Stimulated activated CD4-positive, alpha-beta T cell treated with anti-CD3 and anti-CD28 coated beads, Interleukin-4, amount 100 ng/mL, for 4 hours (primary cell): ENCODE data around the gene ZNF628.
"Not testable (repeated sequence)": the region's sequence is repeated elsewhere in the genome, so short reads cannot be mapped to it uniquely, and the experiment has no call there.

ENCODE experiments used
- DNase-seq, 2 experiments: peaks; one replicate each; pipeline ENCODE4 v3.0.0-alpha.2; 2020

The ZNF628 gene

DNA sequence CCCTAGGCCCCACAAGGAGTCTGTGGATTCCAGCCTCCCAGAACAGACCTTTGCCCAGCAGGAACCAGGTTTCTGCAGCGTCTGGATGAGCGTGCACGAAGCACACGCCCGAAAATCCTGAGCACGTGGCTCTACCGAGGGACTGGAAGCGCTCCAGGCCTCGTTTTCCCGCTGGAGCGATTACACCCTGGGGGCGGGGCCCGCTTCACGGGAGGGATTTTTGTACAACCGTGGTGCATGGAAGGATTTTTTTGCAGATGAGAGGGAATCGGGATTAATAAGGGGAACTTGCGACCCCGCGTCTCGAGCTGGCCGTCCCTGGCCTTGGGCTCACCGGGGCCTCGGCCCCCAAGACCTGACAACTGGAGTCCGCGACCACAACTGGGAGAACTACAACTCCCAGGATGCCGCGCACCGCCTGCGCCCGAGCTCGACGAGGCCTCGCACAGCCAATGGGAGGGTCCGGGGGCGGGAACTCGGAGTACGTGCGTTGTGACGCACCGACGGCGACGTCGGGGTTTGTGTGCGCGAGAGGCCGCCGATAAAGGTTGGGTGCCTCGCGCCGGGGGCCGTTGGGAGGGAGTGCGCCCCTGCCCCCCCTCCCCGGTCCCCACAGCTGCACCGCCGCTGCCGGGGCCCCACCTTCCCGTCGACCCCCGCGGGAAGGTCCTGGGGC, at the start of gene ZNF628:
Gene ZNF628, plus strand, starts transcription at position 518 of the 676 bp plus-strand sequence. CDS start 3,294 bp downstream, outside the sequence.
- peak; percentile 96 to 98 for DNase-seq

DNA sequence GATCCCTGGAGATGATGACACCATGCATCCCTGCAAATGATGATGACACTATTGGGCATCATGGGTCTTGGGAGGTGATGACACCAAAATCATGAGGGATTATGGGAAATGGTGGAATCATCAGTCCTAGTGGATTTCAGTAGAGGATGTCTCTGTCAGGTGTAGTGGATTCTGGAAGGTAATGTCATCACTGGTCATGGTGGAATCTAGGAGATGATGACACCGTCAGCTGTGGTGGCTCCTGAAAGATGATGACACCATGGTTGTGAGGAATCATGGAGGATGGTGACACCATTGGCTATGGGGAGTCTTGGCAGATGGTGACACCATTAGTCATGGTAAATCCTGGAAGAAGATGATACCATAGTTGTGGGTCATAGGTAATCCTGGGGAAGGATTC, 45.2 kb upstream of the ZNF628 start:
- no peak for DNase-seq

DNA sequence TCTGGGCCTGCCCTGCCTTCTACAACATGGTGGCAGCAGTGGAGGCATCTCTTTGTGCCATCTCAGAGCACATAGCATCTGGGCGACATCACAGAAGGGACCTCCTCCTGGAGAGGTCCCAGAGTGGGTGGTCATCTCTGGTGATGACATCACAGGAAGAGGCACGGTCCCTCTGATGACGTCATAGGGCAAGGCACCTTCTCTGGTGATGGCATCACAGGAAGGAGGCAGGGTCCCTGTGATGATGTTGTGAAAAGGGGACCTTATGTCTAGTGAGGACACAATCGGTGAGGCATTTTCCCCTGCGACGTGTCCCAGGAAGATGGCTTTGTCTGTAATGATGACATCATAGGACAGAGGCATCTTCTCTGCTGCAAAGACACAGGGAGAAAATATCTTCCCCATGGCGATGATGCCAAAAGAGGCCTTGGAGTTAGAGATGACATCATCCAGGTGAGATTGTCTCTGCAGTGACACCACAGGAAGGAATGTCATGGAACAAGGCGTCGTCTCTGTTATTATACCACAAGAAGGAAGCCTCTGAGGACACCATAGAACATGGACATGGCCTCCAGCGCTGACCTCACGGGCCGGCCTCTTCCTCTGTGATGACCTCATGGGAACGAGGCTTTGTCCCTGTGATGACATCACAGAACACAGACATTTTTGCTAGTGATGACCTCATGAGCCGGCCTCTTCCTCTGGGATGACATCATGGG, 44.0 kb upstream of the ZNF628 start:
- no peak for DNase-seq

DNA sequence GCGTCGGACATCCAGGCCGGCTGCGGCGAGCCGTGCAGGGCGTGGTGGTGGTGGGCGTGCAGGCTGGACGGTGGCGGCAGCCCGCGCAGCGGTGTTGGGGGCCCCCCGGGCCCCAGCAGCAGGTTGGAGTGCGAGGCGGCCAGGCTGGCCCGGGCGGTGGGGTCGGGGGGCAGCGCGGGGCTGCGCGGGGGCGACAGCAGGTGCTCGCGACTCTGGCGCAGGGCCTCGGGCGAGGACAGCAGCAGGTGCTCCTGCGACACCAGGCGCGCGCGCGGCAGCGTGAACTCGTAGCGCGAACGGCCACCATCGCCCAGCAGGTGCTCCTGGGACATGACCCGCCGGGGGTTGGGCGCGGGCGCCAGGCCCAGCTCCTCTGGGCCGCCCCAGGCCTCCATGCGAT, 43.1 kb upstream of the ZNF628 start:
- DNase-seq = no peak

DNA sequence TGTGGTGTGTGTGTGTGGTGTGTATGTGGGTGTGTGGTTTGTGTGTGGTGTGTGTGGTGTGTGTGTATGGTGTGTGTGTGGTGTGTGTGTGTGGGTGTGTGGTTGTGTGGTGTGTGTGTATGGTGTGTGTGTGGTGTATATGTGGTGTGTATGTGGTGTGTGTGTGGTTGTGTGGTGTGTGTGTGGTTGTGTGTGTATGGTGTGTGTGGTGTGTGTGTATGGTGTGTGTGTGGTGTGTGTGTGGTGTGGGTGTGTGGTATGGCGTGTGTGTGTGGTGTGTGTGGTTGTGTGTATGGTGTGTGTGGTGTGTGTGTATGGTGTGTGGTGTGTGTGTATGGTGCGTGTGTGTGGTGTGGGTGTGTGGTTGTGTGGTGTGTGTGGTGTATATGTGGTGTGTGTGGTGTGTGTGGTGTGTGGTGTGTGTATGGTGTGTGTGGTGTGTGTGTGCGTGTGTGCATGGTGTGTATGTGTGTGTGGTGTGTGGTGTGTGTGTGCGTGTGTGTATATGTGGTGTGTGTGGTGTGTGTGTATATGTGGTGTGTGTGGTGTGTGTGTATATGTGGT, 42.0 kb upstream of the ZNF628 start:
- DNase-seq = no peak

DNA sequence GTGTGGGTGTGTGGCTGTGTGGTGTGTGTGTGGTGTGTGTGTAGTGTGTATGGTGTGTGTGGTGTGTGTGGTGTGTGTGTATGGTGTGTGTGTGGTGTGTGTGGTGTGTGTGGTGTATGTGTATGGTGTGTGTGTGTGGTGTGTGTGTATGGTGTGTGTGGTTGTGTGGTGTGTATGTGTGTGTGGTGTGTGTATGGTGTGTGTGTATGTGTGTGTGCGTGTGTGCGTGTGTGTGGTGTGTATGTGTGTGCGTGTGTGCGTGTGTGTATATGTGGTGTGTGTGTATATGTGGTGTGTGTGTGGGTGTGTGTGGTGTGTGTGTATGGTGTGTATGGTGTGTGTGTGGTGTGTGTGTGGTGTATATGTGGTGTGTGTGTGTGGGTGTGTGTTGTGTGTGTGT, 41.4 kb upstream of the ZNF628 start:
- DNase-seq = no peak

DNA sequence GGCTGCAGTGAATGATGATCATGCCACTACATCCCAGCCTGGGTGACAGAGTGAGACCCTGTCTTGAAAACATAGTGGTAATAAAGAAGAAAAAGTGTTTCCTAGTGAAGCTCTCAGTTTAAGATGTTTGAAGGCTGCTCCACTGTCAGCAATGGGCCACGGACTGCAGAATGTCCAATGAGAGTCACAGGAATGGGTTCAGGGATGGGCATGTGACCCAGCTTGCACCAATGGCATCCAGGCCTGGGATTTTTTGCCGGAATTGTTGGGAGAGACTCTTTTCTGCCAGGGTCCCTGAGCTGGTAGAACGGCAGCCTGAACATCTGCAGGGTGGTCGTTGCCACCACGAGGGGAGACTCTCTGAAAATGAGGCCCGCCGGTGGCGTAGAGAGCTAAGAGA, 39.6 kb upstream of the ZNF628 start:
- no peak for DNase-seq

DNA sequence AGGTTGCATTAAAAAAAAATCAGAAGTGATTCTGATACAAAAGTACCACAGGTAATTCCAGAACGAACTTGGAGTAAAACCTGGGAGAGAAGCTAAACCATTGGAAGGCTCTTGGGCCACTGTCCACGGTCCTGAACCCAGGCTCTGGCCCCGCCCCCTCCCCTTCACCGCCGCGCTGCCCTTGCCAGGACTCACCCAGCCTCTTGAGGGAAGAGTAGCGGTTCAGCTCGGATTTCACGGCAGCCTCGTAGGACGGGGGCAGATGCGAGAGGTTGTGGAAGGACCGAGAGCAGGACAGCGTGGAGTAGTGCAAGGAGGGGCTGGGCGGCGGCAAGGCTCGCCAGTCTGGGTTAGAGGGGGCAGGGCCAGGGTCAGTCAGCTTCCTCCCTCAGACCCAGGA, 39.0 kb upstream of the ZNF628 start:
- no peak for DNase-seq

DNA sequence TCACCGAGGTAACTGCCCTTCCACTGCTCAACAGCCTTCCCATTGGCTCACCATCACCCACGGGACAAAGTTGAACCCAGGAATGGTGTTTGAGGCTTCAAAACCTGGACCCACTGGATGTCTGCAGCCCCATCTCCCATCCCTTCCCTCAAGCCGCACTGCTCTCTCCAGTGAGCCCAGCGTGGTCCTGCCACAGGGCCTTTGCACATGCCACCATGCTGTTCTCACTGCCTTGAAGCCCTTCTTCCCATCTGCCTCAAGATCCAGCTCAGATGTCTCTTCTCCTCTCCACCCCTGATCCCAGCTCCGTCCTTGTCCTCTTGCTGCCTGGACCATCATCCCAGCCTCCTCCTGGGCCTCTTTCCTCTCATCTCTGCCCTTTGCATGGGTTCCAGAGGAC, 37.4 kb upstream of the ZNF628 start:
- no peak for DNase-seq

DNA sequence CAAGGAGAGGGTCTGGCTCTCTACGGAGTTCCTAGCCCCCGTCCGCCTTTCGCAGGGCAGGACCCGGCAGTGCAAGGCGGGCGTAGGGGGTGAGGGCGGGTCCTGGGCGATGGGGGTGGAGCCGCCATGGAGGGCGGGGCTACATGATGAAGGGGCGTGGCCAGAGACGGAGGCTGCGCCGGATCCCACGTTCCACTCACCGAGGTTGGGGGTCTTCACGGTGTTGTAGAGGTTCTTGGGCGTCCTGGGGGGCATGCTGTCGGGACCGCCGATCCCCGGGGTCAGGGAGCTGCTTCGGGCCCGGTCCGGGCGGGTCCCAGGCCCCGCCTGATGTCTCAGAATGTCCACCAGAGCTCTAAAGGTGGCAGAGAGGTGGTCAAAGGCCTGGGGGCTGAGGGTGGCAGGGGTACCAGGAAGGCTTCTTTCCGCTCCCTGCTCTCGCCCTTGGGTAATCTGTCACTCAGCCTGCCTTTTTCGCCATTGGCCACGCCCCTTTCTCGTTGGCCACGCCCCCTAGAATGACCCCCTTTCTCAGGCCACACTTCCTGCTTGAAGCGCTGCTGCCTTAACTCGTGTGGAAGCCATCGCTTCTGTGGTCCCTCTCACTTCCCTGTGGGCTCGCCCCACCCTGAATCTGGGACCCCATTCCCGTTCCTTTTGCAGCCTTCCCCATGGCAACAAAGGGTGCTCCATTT, 35.9 kb upstream of the ZNF628 start:
- DNase-seq = no peak

DNA sequence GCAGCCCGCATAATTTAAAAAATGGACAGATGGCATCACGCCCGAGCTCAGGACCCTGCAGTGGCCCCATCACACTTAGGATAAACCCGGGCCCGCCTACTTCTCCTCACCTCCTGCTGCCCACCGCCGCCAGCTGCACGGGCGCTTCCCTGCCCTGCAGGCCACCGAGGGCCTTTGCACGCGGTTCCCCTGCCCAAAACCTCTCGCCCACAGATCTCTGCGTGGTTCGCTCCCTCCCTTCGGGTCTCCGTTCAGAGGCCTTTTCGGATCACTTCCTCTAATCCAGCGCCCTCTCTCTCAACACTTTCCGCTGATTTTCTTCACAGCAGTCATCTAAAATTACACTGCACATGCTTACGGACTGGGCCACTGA, 35.1 kb upstream of the ZNF628 start:
- DNase-seq = no peak

DNA sequence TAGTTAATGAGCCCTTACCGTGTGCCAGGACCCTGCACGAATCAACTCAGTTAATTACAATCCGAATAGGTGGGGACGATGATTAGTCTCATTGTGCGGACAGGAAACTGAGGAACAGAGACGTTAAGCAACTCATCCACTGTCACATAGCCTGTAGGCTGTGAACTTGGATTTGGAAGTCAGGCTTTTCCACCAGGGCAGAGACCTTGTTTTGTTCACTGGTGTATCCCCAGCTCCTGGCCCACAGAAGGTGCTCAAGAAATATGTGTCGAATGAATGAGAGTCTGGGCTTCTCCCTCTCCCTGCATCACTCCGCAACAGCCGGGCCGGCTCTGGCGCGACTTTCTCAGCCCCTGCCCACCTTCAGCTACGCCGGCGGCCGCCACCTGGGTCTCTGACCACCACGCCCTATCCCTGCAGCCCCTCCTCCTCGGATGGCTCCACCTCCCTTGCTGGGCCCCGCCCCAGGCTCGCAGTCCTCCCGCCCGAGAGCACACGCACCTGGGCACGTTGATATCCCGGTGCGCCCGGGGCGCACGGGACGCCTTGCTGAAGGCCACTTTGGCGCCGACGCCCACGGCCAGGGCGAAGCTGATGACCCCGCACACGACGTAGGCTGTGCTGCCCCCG, 34.6 kb upstream of the ZNF628 start:
- no peak for DNase-seq

DNA sequence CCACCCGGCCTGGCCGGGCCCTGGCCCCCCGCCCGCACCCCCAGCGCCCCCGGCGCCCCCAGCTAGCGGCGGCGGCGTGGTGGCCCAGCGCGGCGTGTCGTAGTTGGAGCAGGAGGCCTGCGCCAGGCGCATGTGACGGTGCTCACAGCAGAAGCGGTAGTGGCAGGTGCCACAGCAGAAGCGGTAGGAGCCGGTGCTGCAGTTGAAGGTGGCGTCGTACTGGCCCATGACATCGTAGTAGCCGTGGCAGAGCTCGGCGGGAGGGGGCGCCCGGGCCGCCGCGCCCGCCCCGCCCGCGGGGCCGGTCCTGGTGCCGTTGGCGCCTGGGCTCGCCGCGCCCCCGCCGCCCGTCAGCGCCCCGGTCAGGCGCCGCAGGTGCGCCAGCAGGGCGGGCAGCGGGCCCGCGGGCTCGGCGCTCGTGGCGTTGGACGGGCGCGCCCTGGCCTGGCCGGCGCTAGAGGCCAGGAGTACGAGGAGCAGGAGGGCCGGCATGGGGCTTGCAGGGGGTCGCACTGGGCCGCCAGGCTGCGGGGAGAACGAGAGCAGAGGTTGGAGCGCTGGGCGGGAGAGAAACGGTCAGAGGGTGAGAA, 34.0 kb upstream of the ZNF628 start:
- no peak for DNase-seq

DNA sequence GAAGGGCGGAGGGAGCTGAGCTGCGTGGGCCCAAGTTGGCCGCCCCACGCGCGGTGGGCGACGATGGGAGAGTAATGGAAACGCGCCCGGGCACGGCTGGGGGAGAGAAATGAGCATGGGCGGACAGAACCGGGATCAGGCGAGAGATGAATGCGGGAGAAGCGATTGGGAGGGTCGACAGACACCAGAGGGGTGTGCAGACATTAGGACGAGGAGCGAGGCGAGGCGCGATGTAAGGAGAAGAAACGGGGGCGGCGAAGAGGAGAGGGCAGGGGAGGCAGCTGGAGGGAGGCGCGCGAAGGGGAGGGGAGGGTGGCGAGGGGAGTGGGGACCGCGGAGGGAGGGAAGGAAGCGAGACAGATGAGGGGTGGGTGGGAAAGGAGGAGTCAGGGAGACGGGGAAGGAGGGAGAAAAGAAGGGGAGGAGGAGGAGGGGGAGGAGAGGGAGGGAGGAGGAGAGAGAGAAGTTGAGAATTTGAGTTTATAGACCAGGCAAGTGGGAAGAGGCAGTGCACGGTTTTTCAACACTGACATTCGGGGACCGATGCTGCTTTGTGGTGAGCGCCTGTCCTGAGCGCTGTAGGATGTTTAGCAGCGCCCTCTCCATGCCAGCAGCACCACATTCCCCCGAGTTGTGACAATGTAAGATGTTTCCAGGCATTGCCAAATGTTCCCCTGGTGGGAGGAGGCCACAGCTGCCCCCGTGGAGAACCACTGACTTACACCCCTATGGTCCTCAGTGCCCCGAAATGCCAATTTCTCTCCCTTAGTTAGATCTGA, 33.2 kb upstream of the ZNF628 start, which contains the start of gene SHISA7:
Gene SHISA7, minus strand, starts transcription at position 256 of the 779 bp plus-strand sequence. CDS start 437 bp downstream, outside the sequence.
- DNase-seq = no peak

DNA sequence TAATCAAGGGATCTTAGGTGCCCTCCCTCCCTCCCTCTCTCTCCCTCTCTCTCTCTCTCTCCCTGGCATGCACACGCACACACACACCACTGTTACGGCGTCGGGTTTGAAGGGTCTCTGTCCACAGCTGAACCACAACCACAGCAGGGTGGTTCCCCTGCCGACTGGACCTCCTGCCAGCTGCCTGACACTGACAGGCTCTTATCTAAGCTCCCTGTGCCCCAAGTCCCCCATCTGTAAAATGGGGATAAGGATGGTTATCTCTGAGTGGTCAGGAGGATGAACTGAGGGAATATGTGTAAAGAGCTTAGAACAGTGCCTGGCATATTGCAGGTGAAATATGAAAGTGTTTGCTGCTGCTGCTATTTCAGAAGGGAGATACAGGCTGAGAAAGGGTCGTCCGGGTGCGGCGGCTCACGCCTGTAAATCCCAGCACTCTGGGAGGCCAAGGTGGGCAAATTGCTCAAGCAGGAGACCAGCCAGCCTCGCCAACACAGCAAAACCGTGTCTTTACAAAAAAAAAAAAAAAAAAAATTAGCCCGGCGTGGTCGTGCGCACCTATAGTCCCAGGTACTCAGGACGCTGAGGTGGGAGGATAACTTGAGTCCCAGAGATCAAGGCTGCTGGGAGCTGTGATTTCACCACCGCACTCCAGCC, 32.5 kb upstream of the ZNF628 start:
- DNase-seq = no peak

DNA sequence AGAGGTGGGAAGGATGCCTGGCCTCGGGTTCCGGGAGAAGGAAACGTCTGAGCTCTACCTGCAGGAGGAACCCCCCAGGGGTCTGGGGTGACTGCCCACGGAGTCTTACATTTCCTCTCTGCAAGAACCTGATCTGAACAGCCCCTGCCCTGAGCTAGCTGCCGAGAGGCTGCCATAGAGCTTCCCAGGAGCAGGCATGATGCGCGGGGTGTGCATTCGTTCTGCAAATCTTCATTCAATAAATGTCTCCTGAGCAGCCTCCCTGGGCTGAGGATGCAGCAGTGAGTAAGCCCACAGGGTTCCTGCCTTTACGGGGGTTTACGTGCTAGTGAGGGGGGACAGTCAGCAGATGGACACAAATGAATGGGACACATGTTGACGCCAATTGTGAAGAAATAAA, 31.8 kb upstream of the ZNF628 start:
- no peak for DNase-seq

DNA sequence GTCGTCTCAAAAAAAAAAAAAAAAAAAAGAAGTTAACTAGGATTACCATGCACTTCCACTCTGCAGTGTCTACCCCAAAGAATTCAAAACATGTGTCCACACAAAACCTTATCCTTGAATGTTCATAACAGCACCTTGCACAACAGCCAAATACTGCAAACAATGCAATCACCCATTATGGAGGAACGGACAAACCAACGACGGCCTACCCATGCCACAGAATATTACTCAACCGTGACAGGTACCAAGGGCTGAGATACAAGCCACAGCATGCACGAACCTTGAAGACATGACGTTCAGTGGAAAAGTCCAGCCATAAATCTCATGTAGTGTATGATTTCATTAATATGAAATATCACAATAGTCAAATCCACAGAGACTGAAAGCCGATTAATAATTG, 30.4 kb upstream of the ZNF628 start:
- DNase-seq = no peak

DNA sequence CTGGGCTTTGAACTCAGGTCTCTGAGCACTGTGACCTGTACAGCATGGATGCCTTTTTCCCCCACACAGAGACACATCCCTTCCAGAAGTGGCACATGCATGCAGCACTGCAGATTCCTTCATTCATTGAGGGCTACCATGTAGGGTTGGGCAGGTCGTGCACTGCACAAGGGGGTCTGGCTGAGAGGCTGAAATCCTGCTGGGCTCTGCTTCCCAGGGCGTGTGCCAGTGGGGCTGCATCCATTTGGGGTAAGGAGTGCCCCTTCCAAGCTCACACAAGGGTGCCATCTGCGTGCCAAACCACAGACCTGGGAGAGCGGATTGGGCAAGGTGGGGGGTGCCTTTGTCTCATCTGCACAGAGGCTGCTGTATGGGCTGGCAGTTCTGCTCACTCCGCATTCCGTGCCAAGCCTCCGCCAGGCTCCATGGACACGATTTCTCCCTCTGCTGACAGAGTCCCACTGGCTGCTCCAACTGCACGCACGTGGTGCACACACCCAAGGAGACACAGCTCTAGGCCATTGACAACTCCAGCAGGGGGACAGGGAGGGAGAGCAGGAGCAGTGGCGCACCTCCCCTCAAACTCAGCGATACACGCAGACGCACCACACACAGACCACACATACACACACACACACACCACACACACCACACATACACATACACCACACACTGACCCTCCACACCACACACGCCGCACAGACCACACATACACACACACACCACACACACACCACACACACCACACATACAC, 28.8 kb upstream of the ZNF628 start:
- DNase-seq = no peak

DNA sequence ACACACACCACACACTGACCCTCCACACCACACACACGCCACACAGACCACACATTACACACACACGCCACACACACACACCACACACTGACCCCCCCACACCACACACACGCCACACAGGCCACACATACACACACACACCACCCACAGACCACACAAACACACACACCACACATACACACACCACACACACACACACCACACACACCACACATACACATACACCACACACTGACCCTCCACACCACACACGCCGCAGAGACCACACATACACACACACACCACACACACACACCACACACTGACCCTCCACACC, 28.3 kb upstream of the ZNF628 start:
- DNase-seq = not testable (repeated sequence)

DNA sequence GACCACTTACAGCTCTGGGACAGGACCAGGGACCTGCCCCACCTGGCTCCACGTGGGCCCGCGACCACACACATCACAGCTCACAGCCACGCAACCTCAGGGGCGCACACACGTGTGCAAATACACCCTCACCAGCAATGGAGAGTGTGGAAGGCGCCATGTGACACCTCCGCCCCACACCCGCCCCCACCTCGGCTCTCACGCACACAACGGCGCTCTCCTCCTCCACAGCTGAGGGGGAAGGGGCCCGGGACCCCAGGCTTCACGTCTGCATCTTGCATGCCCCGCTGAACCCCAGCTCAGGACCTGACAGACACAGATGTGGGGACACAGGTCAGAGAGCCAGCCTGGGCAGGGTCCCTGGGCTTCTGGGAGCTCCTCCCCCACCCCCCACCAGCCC, 26.9 kb upstream of the ZNF628 start:
- DNase-seq = no peak
